Measurements from ENCODE around the gene CLASRP. TPM values are rescaled to one million over a fixed set of nuclear protein-coding genes. Genes with fewer than 3 reads are reported as not detected.
"Not testable (repeated sequence)": the region's sequence is repeated elsewhere in the genome, so short reads cannot be mapped to it uniquely, and the experiment has no call there.

Gene CLASRP
- total RNA-seq, 1 experiment from 2014 or later = 88.0 TPM

GRCh38 chr19:45117671-45118070 lies 78.8 kb downstream of the CLASRP start:
- no peak for ATAC-seq
- no peak overlapping the region; the same call in 1 of the 2 replicates for H3K27ac Mint-ChIP-seq
- ChIA-PET POLR2A (no interaction called here), CTCF (interaction anchor here (0.7 to 1.9 kb wide), 6 partner anchors 8 to 394 kb away, joined by 3 to 9 read pairs (median 5); partner anchors contain the start of gene PPP1R37)
- TF ChIP-seq TEAD1 (CRISPR knock-in tag; IDR thresholded peaks at IDR 0.05) = no peak
- H3K27me3 Mint-ChIP-seq (ENCODE audit: low read depth) = no peaks in the 10 kb centered on the region
- no peak for DNase-seq (ENCODE audit: low spot score)
- H3K36me3 Mint-ChIP-seq = no peaks in the 10 kb centered on the region
- no peak overlapping the region for H3K4me3 Mint-ChIP-seq
- H3K9me3 Mint-ChIP-seq = no peaks in the 10 kb centered on the region
- peaks cover 7% of the 10 kb centered on the region; the same call in 1 of the 2 replicates for H3K4me1 Mint-ChIP-seq

DNA sequence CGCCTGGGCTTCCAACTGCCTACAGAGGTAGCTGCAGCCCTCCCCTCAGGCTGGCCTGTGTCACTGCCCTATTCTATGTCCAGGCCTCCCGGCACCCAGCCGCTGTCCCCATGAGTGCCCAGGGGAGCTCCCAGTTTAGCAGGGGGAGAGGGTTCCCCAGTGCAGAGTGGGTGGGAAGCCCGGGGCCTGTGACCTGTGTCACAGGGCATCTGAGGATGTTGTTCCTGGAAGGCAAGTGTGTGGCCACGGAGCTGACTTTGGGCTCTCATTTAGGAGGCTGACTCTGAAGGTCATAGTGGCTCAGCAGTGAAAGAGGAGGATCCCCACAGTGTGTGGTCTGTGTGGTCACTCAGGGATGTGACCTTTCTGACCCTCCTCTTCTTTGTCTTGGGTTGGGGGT lies 79.3 kb downstream of the CLASRP start:
- no peak overlapping the region for H3K4me3 Mint-ChIP-seq
- H3K9me3 Mint-ChIP-seq = no peaks in the 10 kb centered on the region
- H3K27ac Mint-ChIP-seq = no peak overlapping the region
- no peaks in the 10 kb centered on the region for H3K27me3 Mint-ChIP-seq (ENCODE audit: low read depth)
- CTCF ChIA-PET = interaction anchor here (0.7 to 1.9 kb wide), 5 partner anchors 8 to 394 kb away, joined by 3 to 9 read pairs (median 6); partner anchors contain the start of gene PPP1R37
- DNase-seq (ENCODE audit: low spot score) (no peak), ATAC-seq (no peak)
- POLR2A ChIA-PET = no interaction called here
- TF ChIP-seq NFYB (CRISPR knock-in tag; conservative IDR thresholded peaks at IDR 0.05; ENCODE audit: low read depth) = no peak
- peaks cover 7% of the 10 kb centered on the region; the same call in 1 of the 2 replicates for H3K4me1 Mint-ChIP-seq
- no peaks in the 10 kb centered on the region for H3K36me3 Mint-ChIP-seq

- ATAC-seq; H3K4me1 Mint-ChIP-seq; H3K36me3 Mint-ChIP-seq; H3K27me3 Mint-ChIP-seq (ENCODE audit: low read depth); H3K9me3 Mint-ChIP-seq; DNase-seq (ENCODE audit: low spot score); H3K27ac Mint-ChIP-seq; H3K4me3 Mint-ChIP-seq: not testable (repeated sequence)
- POLR2A ChIA-PET = interaction anchor here (0.5 to 0.7 kb wide), 2 partner anchors 26 to 60 kb away, joined by 3 to 4 read pairs; partner anchors contain the start of genes BLOC1S3 and PPP1R37
- CTCF ChIA-PET = interaction anchor here (0.7 to 1.8 kb wide), 5 partner anchors 7 to 395 kb away, joined by 3 to 9 read pairs (median 3); no protein-coding TSS in a partner anchor
Measured at GRCh38 chr19:45118591-45119355, 79.9 kb downstream of the CLASRP start.

DNA sequence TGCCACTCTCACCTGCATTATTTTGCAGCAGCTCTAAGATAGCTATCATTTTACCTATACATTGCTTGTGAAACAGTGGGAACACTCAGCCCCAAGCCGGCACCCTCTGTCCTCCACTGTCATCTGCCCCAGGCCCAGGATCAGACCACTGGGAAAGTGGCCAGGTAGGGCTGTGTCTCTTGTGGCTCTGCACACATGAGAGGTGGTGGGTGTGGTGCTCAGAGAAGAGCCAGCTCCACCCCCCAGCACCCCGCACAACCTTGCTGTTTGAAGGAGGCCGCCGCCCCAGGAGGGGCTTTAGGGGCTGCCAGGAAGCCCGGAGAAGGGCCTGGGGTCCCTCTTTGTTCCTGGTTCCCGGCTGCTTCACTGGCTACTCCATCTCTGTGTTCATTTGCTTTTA lies 80.7 kb downstream of the CLASRP start:
- TF ChIP-seq CREB1 (CRISPR knock-in tag; IDR thresholded peaks at IDR 0.05) (no peak), ZNF219 (CRISPR knock-in tag; IDR thresholded peaks at IDR 0.05; ENCODE audit: borderline replicate concordance) (no peak)
- TF ChIP-seq, protein P1, sequence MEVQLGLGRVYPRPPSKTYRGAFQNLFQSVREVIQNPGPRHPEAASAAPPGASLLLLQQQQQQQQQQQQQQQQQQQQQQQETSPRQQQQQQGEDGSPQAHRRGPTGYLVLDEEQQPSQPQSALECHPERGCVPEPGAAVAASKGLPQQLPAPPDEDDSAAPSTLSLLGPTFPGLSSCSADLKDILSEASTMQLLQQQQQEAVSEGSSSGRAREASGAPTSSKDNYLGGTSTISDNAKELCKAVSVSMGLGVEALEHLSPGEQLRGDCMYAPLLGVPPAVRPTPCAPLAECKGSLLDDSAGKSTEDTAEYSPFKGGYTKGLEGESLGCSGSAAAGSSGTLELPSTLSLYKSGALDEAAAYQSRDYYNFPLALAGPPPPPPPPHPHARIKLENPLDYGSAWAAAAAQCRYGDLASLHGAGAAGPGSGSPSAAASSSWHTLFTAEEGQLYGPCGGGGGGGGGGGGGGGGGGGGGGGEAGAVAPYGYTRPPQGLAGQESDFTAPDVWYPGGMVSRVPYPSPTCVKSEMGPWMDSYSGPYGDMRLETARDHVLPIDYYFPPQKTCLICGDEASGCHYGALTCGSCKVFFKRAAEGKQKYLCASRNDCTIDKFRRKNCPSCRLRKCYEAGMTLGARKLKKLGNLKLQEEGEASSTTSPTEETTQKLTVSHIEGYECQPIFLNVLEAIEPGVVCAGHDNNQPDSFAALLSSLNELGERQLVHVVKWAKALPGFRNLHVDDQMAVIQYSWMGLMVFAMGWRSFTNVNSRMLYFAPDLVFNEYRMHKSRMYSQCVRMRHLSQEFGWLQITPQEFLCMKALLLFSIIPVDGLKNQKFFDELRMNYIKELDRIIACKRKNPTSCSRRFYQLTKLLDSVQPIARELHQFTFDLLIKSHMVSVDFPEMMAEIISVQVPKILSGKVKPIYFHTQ (CRISPR knock-in tag; IDR thresholded peaks at IDR 0.05) = no peak
- H3K9me3 Mint-ChIP-seq = no peaks in the 10 kb centered on the region
- ATAC-seq (no peak), DNase-seq (ENCODE audit: low spot score) (no peak)
- H3K4me3 Mint-ChIP-seq = no peak overlapping the region
- no peak overlapping the region for H3K27ac Mint-ChIP-seq
- H3K36me3 Mint-ChIP-seq = no peaks in the 10 kb centered on the region
- H3K4me1 Mint-ChIP-seq = peaks cover 10% of the 10 kb centered on the region; the same call in 1 of the 2 replicates
- CTCF ChIA-PET = interaction anchor here (1.5 kb wide), 1 partner anchor 27 kb away, joined by 3 read pairs; no protein-coding TSS in a partner anchor
- no peaks in the 10 kb centered on the region for H3K27me3 Mint-ChIP-seq (ENCODE audit: low read depth)
- POLR2A ChIA-PET = interaction anchor here (0.7 kb wide), 2 partner anchors 12 to 59 kb away, joined by 4 read pairs; partner anchors contain the start of gene BLOC1S3

Other genes with a start within 250 kb of the CLASRP start
- 73.1 to 89.5 TPM (median 80.0 TPM) in 3 replicates for gene BCAM, start 229.9 kb upstream of the CLASRP start, total RNA-seq (2021)
- gene NECTIN2, start 192.7 kb upstream of the CLASRP start, total RNA-seq (2021) = 164 to 170 TPM (median 168 TPM) in 3 replicates
- gene TOMM40, start 147.8 kb upstream of the CLASRP start, total RNA-seq (2021) = 166 to 221 TPM (median 181 TPM) in 3 replicates
- gene APOE, start 133.2 kb upstream of the CLASRP start, total RNA-seq (2021) = 815 to 837 TPM (median 824 TPM) in 3 replicates
- 76.2 to 101 TPM (median 86.5 TPM) in 3 replicates for gene APOC1, start 124.4 kb upstream of the CLASRP start, total RNA-seq (2021)
- not detected in 3 replicates for gene APOC4, start 96.8 kb upstream of the CLASRP start, total RNA-seq (2021)
- gene APOC2, start 93.0 kb upstream of the CLASRP start, total RNA-seq (2021) = 0.66 to 0.81 TPM in 2 of 3 replicates, not detected in the other
- 75.9 to 85.6 TPM (median 76.4 TPM) in 3 replicates for gene CLPTM1, start 83.7 kb upstream of the CLASRP start, total RNA-seq (2021)
- 8.9 to 10.6 TPM (median 9.9 TPM) in 3 replicates for gene RELB, start 37.6 kb upstream of the CLASRP start, total RNA-seq (2021)
- 13.4 to 14.8 TPM (median 13.8 TPM) in 3 replicates for gene ZNF296, start 37.4 kb downstream of the CLASRP start, total RNA-seq (2021)
- 55.0 to 60.3 TPM (median 55.3 TPM) in 3 replicates for gene GEMIN7, start 40.2 kb downstream of the CLASRP start, total RNA-seq (2021)
- gene PPP1R37, start 54.1 kb downstream of the CLASRP start, total RNA-seq (2021) = 34.5 to 35.9 TPM (median 35.4 TPM) in 3 replicates
- gene NKPD1, start 121.9 kb downstream of the CLASRP start, total RNA-seq (2021) = 0.57 to 1.1 TPM (median 0.76 TPM) in 3 replicates
- gene TRAPPC6A, start 139.2 kb downstream of the CLASRP start, total RNA-seq (2021) = 59.7 to 75.8 TPM (median 67.1 TPM) in 3 replicates
- gene BLOC1S3, start 139.7 kb downstream of the CLASRP start, total RNA-seq (2021) = 9.0 to 10.8 TPM (median 10.0 TPM) in 3 replicates
- gene EXOC3L2, start 206.4 kb downstream of the CLASRP start, total RNA-seq (2021) = 2.7 to 3.5 TPM (median 3.1 TPM) in 3 replicates
- 58.5 to 60.8 TPM (median 58.6 TPM) in 3 replicates for gene MARK4, start 212.2 kb downstream of the CLASRP start, total RNA-seq (2021)